Stomach (tissue), 9 donors: Measurements from ENCODE around the gene PCDH9. TPM values are rescaled to one million over a fixed set of nuclear protein-coding genes. Genes with fewer than 3 reads are reported as not detected.

Experiments used
- DNase-seq, 2 donors: peaks; one replicate each; pipeline versions ENCODE4 v3.0.0 to v3.0.0-alpha.2; 2013 to 2019
- H3K27ac ChIP-seq, 5 donors: fragments of 200-600 bp in 4 of 5; sonication (generic) in 4 of 5; one replicate each; pipeline ENCODE4 v1.5.1; 2013 to 2019; ENCODE audit warnings: mild to moderate bottlenecking in 1 of 5, moderate library complexity in 1 of 5
- H3K27me3 ChIP-seq, 3 donors: fragments of 200-600 bp; sonication (generic); one replicate each; pipeline ENCODE4 v1.5.1; 2017 to 2019; ENCODE audit warnings: mixed run types in 1 of 3
- H3K36me3 ChIP-seq, 4 donors: fragments of 200-600 bp; sonication (generic); 1 replicate in 3 of 4; 2 replicates in 1 of 4; pipeline ENCODE4 v1.5.1; 2016 to 2019
- H3K4me1 ChIP-seq, 4 donors: fragments of 200-600 bp; sonication (generic); one replicate each; pipeline ENCODE4 v1.5.1; 2016 to 2019
- H3K4me3 ChIP-seq, 4 donors: fragments of 200-600 bp; sonication (generic) in 3 of 4; one replicate each; pipeline ENCODE4 v1.5.1; 2016 to 2019; ENCODE audit warnings: mild to moderate bottlenecking in 1 of 4
- H3K9me3 ChIP-seq, 4 donors: fragments of 200-600 bp; sonication (generic); one replicate each; pipeline ENCODE4 v1.5.1; 2016 to 2019
- EP300 ChIP-seq: sonication (generic); formaldehyde crosslinking; IDR thresholded peaks from one replicate; pipeline ENCODE4 v1.6.1; 2017; ENCODE audit warnings: antibody characterized with exemption
- POLR2A ChIP-seq, 4 donors: fragments of 450-650 bp; IDR thresholded peaks; one replicate each; pipeline ENCODE4 v1.6.1; 2016; ENCODE audit warnings: antibody characterized with exemption in 4 of 4, control low read depth in 2 of 4, mild to moderate bottlenecking in 1 of 4, moderate library complexity in 1 of 4
- POLR2AphosphoS5 ChIP-seq, 3 donors: sonication (generic); formaldehyde crosslinking; IDR thresholded peaks; one replicate each; pipeline ENCODE4 v1.6.1; 2016; ENCODE audit warnings: antibody characterized with exemption in 3 of 3
- WGBS, 5 donors: extraction: QIAGEN DNeasy Blood & Tissue Kit in 3 of 5; methylation state at CpG; one replicate each; pipeline versions ENCODE4 v1.1.5 to v1.1.7; 2013 to 2018; 5-methylcytosine and 5-hydroxymethylcytosine counted together
- intact Hi-C: fragments of 100-400 bp; cut with DNase I; formaldehyde crosslinking; loops from one replicate; pipeline ENCODE4 v1.15.1; 2023; ENCODE audit warnings: low total_unique reads
- polyA plus RNA-seq, 3 donors: library from polyadenylated mRNA; stranded (reverse); fragments of 200-250 nt; gene quantifications; one replicate each; pipeline ENCODE4 v1.2.3, GENCODE V29; 2013
- total RNA-seq, 5 donors: library from RNA; depleted of rRNA; stranded (reverse); fragments of >200 nt; gene quantifications; one replicate each; pipeline versions ENCODE4 v1.1.0 to v1.2.3, GENCODE V29; 2014 to 2016
- TF ChIP-seq, protein P1 (sequence below), 7 experiments: fragments of 450-650 bp in 4 of 7; fragments of 200-600 bp in 3 of 7; sonication (generic) in 3 of 7; IDR thresholded peaks; one replicate each; pipeline ENCODE4 v1.5.1; 2016 to 2019; ENCODE audit warnings: antibody characterized with exemption in 7 of 7, control low read depth in 2 of 7, mild to moderate bottlenecking in 1 of 7
- donor health status: healthy with polysubstance abuse.
- donor health status: Bipolar disorder and iron deficiency.
- donor health status: healthy.

Gene PCDH9
- total and polyA plus RNA-seq, 8 donors: 0.40 to 36.2 (median 3.7) TPM

DNA sequence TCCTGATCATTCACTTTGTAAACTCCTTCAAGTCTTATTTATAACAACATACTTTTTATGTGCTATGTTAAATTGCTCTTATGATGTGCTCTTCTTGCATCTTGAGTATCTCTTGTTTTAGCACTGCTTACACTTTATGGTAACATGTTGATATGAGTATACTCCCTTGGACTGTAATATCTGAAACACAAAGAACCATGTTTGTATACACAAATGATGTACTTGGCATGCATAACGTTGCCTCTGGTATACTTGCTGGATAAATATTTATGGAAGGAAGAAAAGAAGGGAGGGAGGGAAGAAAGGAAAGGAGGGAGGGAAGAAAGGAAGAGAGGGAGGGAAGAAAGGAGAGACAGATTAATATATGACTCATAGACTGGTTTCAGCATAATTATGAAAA is 333.2 kb downstream of the PCDH9 start:
- DNase-seq: no peak
- Histone ChIP-seq H3K27ac (no peak overlapping the region), H3K9me3 (no peaks in the 10 kb centered on the region), H3K4me1 (no peaks in the 10 kb centered on the region), H3K4me3 (no peak overlapping the region), H3K36me3 (no peaks in the 10 kb centered on the region), H3K27me3 (no peaks in the 10 kb centered on the region)
- 7 to 27% (median 17%) methylated on average over 1 of the region's 1 CpG for WGBS, 5 donors
- no peak for TF ChIP-seq POLR2AphosphoS5 (IDR thresholded peaks at IDR 0.05)
- intact Hi-C loops: no loop called here

GRCh38 chr13:66895780-66896179 is 334.4 kb downstream of the PCDH9 start:
- 67 to 81% (median 74%) methylated on average over 5 of the region's 5 CpGs for WGBS, 5 donors
- H3K9me3 ChIP-seq: no peaks in the 10 kb centered on the region
- TF ChIP-seq POLR2A (IDR thresholded peaks at IDR 0.05): no peak
- TF ChIP-seq POLR2AphosphoS5 (IDR thresholded peaks at IDR 0.05): no peak
- TF ChIP-seq, protein P1, sequence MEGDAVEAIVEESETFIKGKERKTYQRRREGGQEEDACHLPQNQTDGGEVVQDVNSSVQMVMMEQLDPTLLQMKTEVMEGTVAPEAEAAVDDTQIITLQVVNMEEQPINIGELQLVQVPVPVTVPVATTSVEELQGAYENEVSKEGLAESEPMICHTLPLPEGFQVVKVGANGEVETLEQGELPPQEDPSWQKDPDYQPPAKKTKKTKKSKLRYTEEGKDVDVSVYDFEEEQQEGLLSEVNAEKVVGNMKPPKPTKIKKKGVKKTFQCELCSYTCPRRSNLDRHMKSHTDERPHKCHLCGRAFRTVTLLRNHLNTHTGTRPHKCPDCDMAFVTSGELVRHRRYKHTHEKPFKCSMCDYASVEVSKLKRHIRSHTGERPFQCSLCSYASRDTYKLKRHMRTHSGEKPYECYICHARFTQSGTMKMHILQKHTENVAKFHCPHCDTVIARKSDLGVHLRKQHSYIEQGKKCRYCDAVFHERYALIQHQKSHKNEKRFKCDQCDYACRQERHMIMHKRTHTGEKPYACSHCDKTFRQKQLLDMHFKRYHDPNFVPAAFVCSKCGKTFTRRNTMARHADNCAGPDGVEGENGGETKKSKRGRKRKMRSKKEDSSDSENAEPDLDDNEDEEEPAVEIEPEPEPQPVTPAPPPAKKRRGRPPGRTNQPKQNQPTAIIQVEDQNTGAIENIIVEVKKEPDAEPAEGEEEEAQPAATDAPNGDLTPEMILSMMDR (IDR thresholded peaks at IDR 0.05): no peak
- no peak for TF ChIP-seq EP300
- no peaks in the 10 kb centered on the region for H3K36me3 ChIP-seq
- H3K27ac ChIP-seq: no peak overlapping the region
- DNase-seq: no peak
- intact Hi-C loops: no loop called here
- H3K4me3 ChIP-seq: no peak overlapping the region
- no peaks in the 10 kb centered on the region for H3K27me3 ChIP-seq
- no peaks in the 10 kb centered on the region for H3K4me1 ChIP-seq

GRCh38 chr13:66895320-66895719 is 334.8 kb downstream of the PCDH9 start:
- no peak for DNase-seq
- Histone ChIP-seq H3K4me3 (no peak overlapping the region), H3K27ac (no peak overlapping the region), H3K36me3 (no peaks in the 10 kb centered on the region), H3K9me3 (no peaks in the 10 kb centered on the region), H3K27me3 (no peaks in the 10 kb centered on the region), H3K4me1 (no peaks in the 10 kb centered on the region)
- WGBS, 5 donors: 91 to 98% (median 94%) methylated on average over 3 of the region's 3 CpGs
- intact Hi-C loops: no loop called here
- no peak for TF ChIP-seq POLR2A (IDR thresholded peaks at IDR 0.05)
- TF ChIP-seq EP300: no peak

- H3K27me3 ChIP-seq: no peaks in the 10 kb centered on the region
- no peak overlapping the region for H3K4me3 ChIP-seq
- WGBS, 5 donors: 85 to 94% (median 92%) methylated on average over 1 of the region's 1 CpG
- no peaks in the 10 kb centered on the region for H3K9me3 ChIP-seq
- intact Hi-C loops: no loop called here
- no peak for DNase-seq
- H3K36me3 ChIP-seq: no peaks in the 10 kb centered on the region
- H3K27ac ChIP-seq: no peak overlapping the region
- TF ChIP-seq, protein P1 (IDR thresholded peaks at IDR 0.05): no peak
- TF ChIP-seq EP300: no peak
- no peak for TF ChIP-seq POLR2A (IDR thresholded peaks at IDR 0.05)
- TF ChIP-seq POLR2AphosphoS5 (IDR thresholded peaks at IDR 0.05): no peak
- H3K4me1 ChIP-seq: peaks cover 0 to 6% (median 0%) of the 10 kb centered on the region in 4 donors
Measured at GRCh38 chr13:66888698-66889097, 341.4 kb downstream of the PCDH9 start.

GRCh38 chr13:66887088-66887487 is 343.0 kb downstream of the PCDH9 start:
- TF ChIP-seq POLR2A (IDR thresholded peaks at IDR 0.05): no peak
- TF ChIP-seq POLR2AphosphoS5 (IDR thresholded peaks at IDR 0.05): no peak
- TF ChIP-seq EP300: no peak
- TF ChIP-seq, protein P1 (IDR thresholded peaks at IDR 0.05): no peak
- Histone ChIP-seq H3K27ac (no peak overlapping the region), H3K27me3 (no peaks in the 10 kb centered on the region), H3K9me3 (no peaks in the 10 kb centered on the region), H3K4me1 (peaks cover 0 to 6% (median 0%) of the 10 kb centered on the region in 4 donors), H3K36me3 (no peaks in the 10 kb centered on the region), H3K4me3 (no peak overlapping the region)
- intact Hi-C loops: no loop called here
- WGBS, 5 donors: 59 to 71% (median 68%) methylated on average over 5 of the region's 5 CpGs
- peak in 1 of 2 donors; percentile 66 for DNase-seq
